Fibroblast of lung (primary cell): ENCODE results near the gene CX3CR1. TPM values are rescaled to one million over a fixed set of nuclear protein-coding genes. Genes with fewer than 3 reads are reported as not detected.
"Not testable (repeated sequence)": the region's sequence is repeated elsewhere in the genome, so short reads cannot be mapped to it uniquely, and the experiment has no call there.

Experiments used
- DNase-seq, 2 donors: peaks; one replicate each; pipeline versions ENCODE4 v3.0.0 to v3.0.0-alpha.2; 2010; ENCODE audit warnings: low read depth in 2 of 2
- H2AFZ ChIP-seq: 2 replicates; pipeline ENCODE4 v1.5.1; 2012; ENCODE audit warnings: low read length, control low read depth, inconsistent platforms
- H3K27ac ChIP-seq: 2 replicates; pipeline ENCODE4 v1.5.1; 2011; ENCODE audit warnings: low read length, control low read depth; ENCODE audit not compliant: insufficient read depth
- H3K27me3 ChIP-seq: 2 replicates; pipeline ENCODE4 v1.5.1; 2011; ENCODE audit warnings: mild to moderate bottlenecking, low read length; ENCODE audit not compliant: control insufficient read depth, insufficient read depth
- H3K36me3 ChIP-seq: 2 replicates; pipeline ENCODE4 v1.5.1; 2011; ENCODE audit warnings: low read length; ENCODE audit not compliant: control insufficient read depth, insufficient read depth
- H3K4me1 ChIP-seq: 2 replicates; pipeline ENCODE4 v1.5.1; 2011; ENCODE audit warnings: low read length; ENCODE audit not compliant: control insufficient read depth, insufficient read depth; ENCODE audit errors: extremely low read depth
- H3K4me2 ChIP-seq: 2 replicates; pipeline ENCODE4 v1.5.1; 2011; ENCODE audit warnings: low read length, control low read depth; ENCODE audit not compliant: insufficient read depth; ENCODE audit errors: extremely low read depth
- H3K4me3 ChIP-seq, 4 experiments: fragments of 200-600 bp in 1 of 4; sonication (generic) in 1 of 4; replicated peaks in 1 of 4; 2 replicates each; pipeline ENCODE4 v1.5.1; 2011 to 2016; ENCODE audit warnings: low read length in 4 of 4, low read depth in 3 of 4, mild to moderate bottlenecking in 3 of 4, control low read depth in 2 of 4, inconsistent platforms in 1 of 4, mixed read lengths in 1 of 4; ENCODE audit not compliant: insufficient read depth in 1 of 4; ENCODE audit errors: control extremely low read depth in 1 of 4
- H3K79me2 ChIP-seq: 2 replicates; pipeline ENCODE4 v1.5.1; 2012; ENCODE audit warnings: mild to moderate bottlenecking, low read length, inconsistent platforms; ENCODE audit not compliant: control insufficient read depth, insufficient read depth
- H3K9ac ChIP-seq: 2 replicates; pipeline ENCODE4 v1.5.1; 2011; ENCODE audit warnings: mild to moderate bottlenecking, low read length, control low read depth; ENCODE audit not compliant: insufficient read depth
- H3K9me3 ChIP-seq: 2 replicates; pipeline ENCODE4 v1.5.1; 2012; ENCODE audit warnings: low read depth, low read length; ENCODE audit not compliant: control insufficient read depth, insufficient read depth
- H4K20me1 ChIP-seq: 2 replicates; pipeline ENCODE4 v1.5.1; 2011; ENCODE audit warnings: low read length; ENCODE audit not compliant: control insufficient read depth, insufficient read depth; ENCODE audit errors: extremely low read depth
- EZH2 ChIP-seq: IDR thresholded peaks from 2 replicates; pipeline ENCODE4 v1.5.1; 2012; ENCODE audit warnings: low read length, control low read depth, mild to moderate bottlenecking; ENCODE audit errors: missing control alignments
- polyA plus RNA-seq, 2 donors: library from polyadenylated mRNA; depleted of rRNA in 1 of 2; stranded (reverse) in 1 of 2; unstranded in 1 of 2; fragments of >200 nt; gene quantifications; 2 replicates each; pipeline ENCODE4 v1.2.1, GENCODE V29; 2011 to 2012; ENCODE audit warnings: missing spikeins in 1 of 2
- total RNA-seq: library from RNA; depleted of rRNA; stranded (reverse); fragments of >200 nt; gene quantifications from 2 replicates; pipeline ENCODE4 v1.2.1, GENCODE V29; 2014
- TF ChIP-seq, protein P1 (sequence below), 2 donors: IDR thresholded peaks in 1 of 2; conservative IDR thresholded peaks in 1 of 2; 1 replicate in 1 of 2; 2 replicates in 1 of 2; pipeline ENCODE4 v1.5.1; 2011 to 2012; ENCODE audit warnings: low read length in 2 of 2, control low read depth in 1 of 2, inconsistent platforms in 1 of 2, low read depth in 1 of 2, mild to moderate bottlenecking in 1 of 2

The CX3CR1 gene
- total and polyA plus RNA-seq, 2 donors (not counting 1 experiment from before 2014, with no cell fraction given): under 0.01 TPM; not detected in 1

DNA sequence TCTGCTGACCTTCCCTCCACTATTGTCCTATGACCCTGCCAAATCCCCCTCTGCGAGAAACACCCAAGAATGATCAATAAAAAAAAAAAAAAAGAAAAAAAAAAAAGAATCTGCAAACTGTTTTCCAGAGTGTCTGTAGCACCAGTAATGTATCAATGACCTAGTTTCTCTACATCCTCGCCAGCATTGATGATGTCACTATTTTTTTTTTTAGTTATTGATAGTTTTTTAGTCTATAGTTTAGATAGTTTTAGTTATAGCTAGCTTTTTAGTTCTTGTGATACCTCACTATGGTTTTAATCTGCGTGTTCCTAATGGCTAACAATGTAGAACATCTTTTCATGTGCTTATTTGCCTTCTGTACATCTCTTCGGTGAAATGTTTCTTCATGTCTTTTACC, 51.3 kb downstream of the CX3CR1 start:
- no peaks in the 10 kb centered on the region for H3K4me1 ChIP-seq
- no peaks in the 10 kb centered on the region for H3K9me3 ChIP-seq
- no peaks in the 10 kb centered on the region for H3K79me2 ChIP-seq
- H3K9ac ChIP-seq: no peak overlapping the region
- H3K27ac ChIP-seq: no peak overlapping the region
- no peak overlapping the region for H3K4me3 ChIP-seq
- DNase-seq: no peak
- no peaks in the 10 kb centered on the region for H4K20me1 ChIP-seq
- no peak overlapping the region for H3K4me2 ChIP-seq
- no peaks in the 10 kb centered on the region for H3K27me3 ChIP-seq
- no peak for TF ChIP-seq EZH2
- TF ChIP-seq, protein P1, sequence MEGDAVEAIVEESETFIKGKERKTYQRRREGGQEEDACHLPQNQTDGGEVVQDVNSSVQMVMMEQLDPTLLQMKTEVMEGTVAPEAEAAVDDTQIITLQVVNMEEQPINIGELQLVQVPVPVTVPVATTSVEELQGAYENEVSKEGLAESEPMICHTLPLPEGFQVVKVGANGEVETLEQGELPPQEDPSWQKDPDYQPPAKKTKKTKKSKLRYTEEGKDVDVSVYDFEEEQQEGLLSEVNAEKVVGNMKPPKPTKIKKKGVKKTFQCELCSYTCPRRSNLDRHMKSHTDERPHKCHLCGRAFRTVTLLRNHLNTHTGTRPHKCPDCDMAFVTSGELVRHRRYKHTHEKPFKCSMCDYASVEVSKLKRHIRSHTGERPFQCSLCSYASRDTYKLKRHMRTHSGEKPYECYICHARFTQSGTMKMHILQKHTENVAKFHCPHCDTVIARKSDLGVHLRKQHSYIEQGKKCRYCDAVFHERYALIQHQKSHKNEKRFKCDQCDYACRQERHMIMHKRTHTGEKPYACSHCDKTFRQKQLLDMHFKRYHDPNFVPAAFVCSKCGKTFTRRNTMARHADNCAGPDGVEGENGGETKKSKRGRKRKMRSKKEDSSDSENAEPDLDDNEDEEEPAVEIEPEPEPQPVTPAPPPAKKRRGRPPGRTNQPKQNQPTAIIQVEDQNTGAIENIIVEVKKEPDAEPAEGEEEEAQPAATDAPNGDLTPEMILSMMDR (conservative IDR thresholded peaks at IDR 0.05 in 1 of 2, IDR thresholded peaks at IDR 0.05 in 1 of 2; ENCODE audit: low read depth in 1 of 2, low read length in 2 of 2): no peak
- no peak overlapping the region for H2AFZ ChIP-seq
- H3K36me3 ChIP-seq: no peaks in the 10 kb centered on the region

DNA sequence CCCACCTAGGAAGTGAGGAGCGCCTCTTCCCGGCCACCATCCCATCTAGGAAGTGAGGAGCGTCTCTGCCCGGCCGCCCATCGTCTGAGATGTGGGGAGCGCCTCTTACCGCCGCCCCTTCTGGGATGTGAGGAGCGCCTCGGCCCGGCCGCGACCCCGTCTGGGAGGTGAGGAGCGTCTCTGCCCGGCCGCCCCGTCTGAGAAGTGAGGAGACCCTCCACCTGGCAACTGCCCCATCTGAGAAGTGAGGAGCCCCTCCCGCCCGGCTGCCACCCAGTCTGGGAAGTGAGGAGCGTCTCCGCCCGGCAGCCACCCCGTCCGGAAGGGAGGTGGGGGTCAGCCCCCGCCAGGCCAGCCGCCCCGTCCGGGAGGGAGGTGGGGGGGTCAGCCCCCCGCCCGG, 52.2 kb downstream of the CX3CR1 start:
- H3K4me3 ChIP-seq, H3K27me3 ChIP-seq, H3K79me2 ChIP-seq, DNase-seq, H3K9me3 ChIP-seq, H3K4me1 ChIP-seq, H3K27ac ChIP-seq, H2AFZ ChIP-seq, H4K20me1 ChIP-seq, H3K36me3 ChIP-seq, H3K4me2 ChIP-seq, H3K9ac ChIP-seq: not testable (repeated sequence)

DNA sequence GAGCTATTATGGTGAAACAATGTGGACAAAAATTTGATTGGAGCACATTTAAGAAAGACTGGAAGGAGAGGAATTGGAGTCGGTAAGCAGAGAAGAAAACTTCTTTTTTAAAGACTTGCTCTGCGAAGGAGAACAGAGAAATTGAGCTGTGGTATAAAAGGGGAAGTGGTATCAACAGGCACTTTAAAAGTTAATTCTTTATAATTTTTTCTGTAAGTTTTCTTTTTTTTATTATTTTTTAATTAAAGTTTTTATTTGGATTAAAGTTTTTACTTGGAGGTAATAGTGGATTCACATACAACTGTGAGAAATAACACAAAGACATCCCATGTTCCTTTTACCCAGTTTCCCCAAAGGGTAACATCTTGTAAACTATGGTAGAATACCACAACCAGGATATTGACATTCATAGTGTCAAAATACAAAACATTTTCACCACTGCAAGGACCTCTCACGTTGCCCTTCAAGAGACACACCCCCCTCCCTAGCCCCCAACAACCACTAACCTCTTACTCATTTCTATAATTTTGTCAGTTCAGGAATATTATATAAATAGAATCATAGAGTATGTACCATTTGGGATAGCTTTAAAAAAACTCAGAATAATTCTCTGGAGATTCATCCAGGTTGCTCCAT, 53.6 kb downstream of the CX3CR1 start:
- no peaks in the 10 kb centered on the region for H3K79me2 ChIP-seq
- no peak for TF ChIP-seq EZH2
- TF ChIP-seq, protein P1 (conservative IDR thresholded peaks at IDR 0.05 in 1 of 2, IDR thresholded peaks at IDR 0.05 in 1 of 2; ENCODE audit: low read depth in 1 of 2, low read length in 2 of 2): no peak
- no peak overlapping the region for H3K9ac ChIP-seq
- H2AFZ ChIP-seq: no peak overlapping the region
- H3K4me2 ChIP-seq: no peak overlapping the region
- no peaks in the 10 kb centered on the region for H3K36me3 ChIP-seq
- no peak overlapping the region for H3K4me3 ChIP-seq
- H3K9me3 ChIP-seq: no peaks in the 10 kb centered on the region
- H3K27ac ChIP-seq: no peak overlapping the region
- no peaks in the 10 kb centered on the region for H3K27me3 ChIP-seq
- no peaks in the 10 kb centered on the region for H4K20me1 ChIP-seq
- no peak for DNase-seq
- no peaks in the 10 kb centered on the region for H3K4me1 ChIP-seq
